Measurements from ENCODE around the gene FBXO9. TPM values are rescaled to one million over a fixed set of nuclear protein-coding genes. Genes with fewer than 3 reads are reported as not detected.

The FBXO9 gene
- total and polyA plus RNA-seq, 2 of the 8 experiments (the other 6 are each of a cell fraction or from before 2014, with no cell fraction given), result 41.3 to 50.9 TPM

DNA sequence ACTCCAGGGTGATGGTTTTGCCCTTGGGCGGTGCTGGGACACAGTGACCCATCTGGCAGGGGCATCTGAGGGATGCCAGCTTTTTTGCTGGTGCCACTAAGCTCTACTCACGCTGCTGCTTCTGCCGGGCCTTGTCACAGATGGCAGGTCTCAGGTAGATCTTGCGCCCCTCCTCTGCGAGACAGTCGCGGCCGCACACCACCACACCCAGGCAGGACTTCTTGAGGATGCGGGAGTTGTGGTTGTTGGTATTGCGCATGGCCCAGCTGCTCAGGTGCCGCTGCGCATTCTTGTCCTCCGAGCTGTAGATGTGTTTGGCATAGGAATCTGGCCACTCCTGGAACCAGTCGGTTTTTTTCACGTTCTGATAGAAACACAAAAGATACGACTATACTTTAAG is 68.8 kb downstream of the FBXO9 start:
- CTCF ChIA-PET (ENCODE audit: partially characterized antibody), result interaction anchor here (0.6 kb wide), 1 partner anchor 52 kb away, joined by 3 read pairs; no protein-coding TSS in a partner anchor
- Histone ChIP-seq H2BK120ac (replicated peaks; ENCODE audit: low read depth, low read length) (no peak overlapping the region), H2AFZ (ENCODE audit: low read length) (no peak overlapping the region), H3K27ac (ENCODE audit: low read depth, low read length) (no peak overlapping the region), H4K20me1 (replicated peaks in 1 of 2; ENCODE audit: control insufficient read depth in 1 of 2, insufficient read depth in 2 of 2, low read length in 2 of 2) (no peaks in the 10 kb centered on the region), H3K23me2 (ENCODE audit: low read depth, low read length) (no peaks in the 10 kb centered on the region), H3K9ac (replicated peaks in 1 of 4; ENCODE audit: extremely low read depth in 1 of 4, low read depth in 3 of 4, low read length in 3 of 4) (no peak overlapping the region), H3K4me2 (ENCODE audit: insufficient read depth in 1 of 2, low read depth in 2 of 2, low read length in 2 of 2) (no peak overlapping the region), H3K36me3 (ENCODE audit: control insufficient read depth in 2 of 4, insufficient read depth in 4 of 4, low read length in 3 of 4) (no peaks in the 10 kb centered on the region), H2BK20ac (ENCODE audit: low read length) (no peak overlapping the region), H2BK5ac (ENCODE audit: low read depth, low read length) (no peak overlapping the region), H3K79me1 (ENCODE audit: low read depth, low read length) (no peaks in the 10 kb centered on the region), H3K56ac (replicated peaks; ENCODE audit: insufficient read length, low read depth, low read length) (no peak overlapping the region), H2BK15ac (ENCODE audit: low read length) (no peak overlapping the region), H4K5ac (ENCODE audit: insufficient read length, low read depth, low read length) (no peak overlapping the region), H4K91ac (replicated peaks; ENCODE audit: insufficient read length, low read length) (no peak overlapping the region), H3K27me3 (replicated peaks in 1 of 4; ENCODE audit: control insufficient read depth in 3 of 4, extremely low read depth in 1 of 4, insufficient read depth in 3 of 4, low read length in 3 of 4) (no peaks in the 10 kb centered on the region), H3K4me3 (ENCODE audit: extremely low read depth in 1 of 4, insufficient read depth in 2 of 4, low read depth in 3 of 4, low read length in 4 of 4) (no peak overlapping the region), H2AK5ac (ENCODE audit: low read depth, low read length) (no peak overlapping the region), H2BK12ac (ENCODE audit: low read depth, low read length) (no peak overlapping the region), H3K4me1 (replicated peaks in 1 of 4; ENCODE audit: control insufficient read depth in 3 of 4, insufficient read depth in 4 of 4, low read length in 3 of 4) (no peaks in the 10 kb centered on the region), H3K14ac (ENCODE audit: insufficient read length) (no peak overlapping the region), H4K8ac (ENCODE audit: extremely low read depth, insufficient read depth, low read length) (no peak overlapping the region; the same call in 1 of the 2 replicates), H3K79me2 (ENCODE audit: control insufficient read depth in 1 of 2, insufficient read depth in 2 of 2, low read length in 2 of 2) (no peaks in the 10 kb centered on the region), H3K23ac (ENCODE audit: insufficient read length) (no peak overlapping the region), H3K9me3 (ENCODE audit: insufficient read depth in 2 of 2, low read depth in 1 of 2, low read length in 1 of 2) (no peaks in the 10 kb centered on the region), H3K18ac (ENCODE audit: extremely low read depth, low read length) (0 out of 2 replicates have a peak overlapping the region, but pooled peaks have one; percentile 36), H3K4ac (replicated peaks; ENCODE audit: insufficient read length, low read depth, low read length) (no peak overlapping the region)
- DNase-seq (ENCODE audit: low read depth in 1 of 2, low spot score in 2 of 2), result no peak
- WGBS, 2 experiments (ENCODE audit: extremely low coverage in 1 of 2, insufficient coverage in 1 of 2, insufficient read length in 1 of 2, insufficient replicate concordance in 2 of 2, low coverage in 1 of 2, low lambda C conversion rate in 2 of 2, missing lambda C conversion rate in 1 of 2), result 87% methylated on average over 16 of the region's 16 CpGs; no CpG with 5 or more reads in 1 of the 2 experiments
- POLR2A ChIA-PET (ENCODE audit: partially characterized antibody), result no interaction called here
- FAIRE-seq, result no peak
- TF ChIP-seq YY1 (IDR thresholded peaks at IDR 0.05; ENCODE audit: low read depth, low read length) (no peak), NANOG (IDR thresholded peaks at IDR 0.05; ENCODE audit: insufficient read depth, low read depth, low read length, poor library complexity, severe bottlenecking) (no peak), GTF2F1 (IDR thresholded peaks at IDR 0.05; ENCODE audit: borderline replicate concordance, low read depth, low read length) (no peak), CBX8 (IDR thresholded peaks at IDR 0.05; ENCODE audit: borderline replicate concordance, low read depth, low read length) (no peak), CREB1 (IDR thresholded peaks at IDR 0.05) (no peak), BCL11A (IDR thresholded peaks at IDR 0.05; ENCODE audit: low read depth in 2 of 2, low read length in 2 of 2) (no peak), RNF2 (IDR thresholded peaks at IDR 0.05; ENCODE audit: borderline replicate concordance, low read depth, low read length, missing control alignments, poor library complexity, severe bottlenecking) (no peak), EGR1 (IDR thresholded peaks at IDR 0.05; ENCODE audit: borderline replicate concordance, low read depth, low read length) (no peak)
- TF ChIP-seq, protein P1, sequence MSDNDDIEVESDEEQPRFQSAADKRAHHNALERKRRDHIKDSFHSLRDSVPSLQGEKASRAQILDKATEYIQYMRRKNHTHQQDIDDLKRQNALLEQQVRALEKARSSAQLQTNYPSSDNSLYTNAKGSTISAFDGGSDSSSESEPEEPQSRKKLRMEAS (IDR thresholded peaks at IDR 0.05), result no peak
- TF ChIP-seq, protein P2, sequence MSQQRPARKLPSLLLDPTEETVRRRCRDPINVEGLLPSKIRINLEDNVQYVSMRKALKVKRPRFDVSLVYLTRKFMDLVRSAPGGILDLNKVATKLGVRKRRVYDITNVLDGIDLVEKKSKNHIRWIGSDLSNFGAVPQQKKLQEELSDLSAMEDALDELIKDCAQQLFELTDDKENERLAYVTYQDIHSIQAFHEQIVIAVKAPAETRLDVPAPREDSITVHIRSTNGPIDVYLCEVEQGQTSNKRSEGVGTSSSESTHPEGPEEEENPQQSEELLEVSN (IDR thresholded peaks at IDR 0.05), result no peak
- TF ChIP-seq, protein P3, sequence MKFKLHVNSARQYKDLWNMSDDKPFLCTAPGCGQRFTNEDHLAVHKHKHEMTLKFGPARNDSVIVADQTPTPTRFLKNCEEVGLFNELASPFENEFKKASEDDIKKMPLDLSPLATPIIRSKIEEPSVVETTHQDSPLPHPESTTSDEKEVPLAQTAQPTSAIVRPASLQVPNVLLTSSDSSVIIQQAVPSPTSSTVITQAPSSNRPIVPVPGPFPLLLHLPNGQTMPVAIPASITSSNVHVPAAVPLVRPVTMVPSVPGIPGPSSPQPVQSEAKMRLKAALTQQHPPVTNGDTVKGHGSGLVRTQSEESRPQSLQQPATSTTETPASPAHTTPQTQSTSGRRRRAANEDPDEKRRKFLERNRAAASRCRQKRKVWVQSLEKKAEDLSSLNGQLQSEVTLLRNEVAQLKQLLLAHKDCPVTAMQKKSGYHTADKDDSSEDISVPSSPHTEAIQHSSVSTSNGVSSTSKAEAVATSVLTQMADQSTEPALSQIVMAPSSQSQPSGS (IDR thresholded peaks at IDR 0.05; ENCODE audit: low read length), result no peak
